Muscle of arm (tissue), 12 donors: Measurements from ENCODE around the gene PANK4. TPM values are rescaled to one million over a fixed set of nuclear protein-coding genes. Genes with fewer than 3 reads are reported as not detected.
A peak's percentile ranks its signal among the peaks of the same experiment; 100 is the strongest.
"Not testable (repeated sequence)": the region's sequence is repeated elsewhere in the genome, so short reads cannot be mapped to it uniquely, and the experiment has no call there.

Experiments used
- DNase-seq: peaks from one replicate; pipeline ENCODE4 v3.0.0-alpha.2; 2013
- polyA plus RNA-seq, 12 donors: library from polyadenylated mRNA; unstranded; fragments of 120-200 nt; gene quantifications; one replicate each; pipeline ENCODE4 v1.2.1, GENCODE V29; 2013; ENCODE audit not compliant: insufficient read length in 12 of 12

Gene PANK4
- polyA plus RNA-seq, 12 donors: 16.7 to 24.2 (median 19.6) TPM; not detected in 1

- no peak for DNase-seq
These were observed 34.1 kb upstream of the PANK4 start for GRCh38 chr1:2560299-2561073.

- no peak for DNase-seq
These were observed 33.3 kb upstream of the PANK4 start for GRCh38 chr1:2559509-2560298.

GRCh38 chr1:2558861-2559260 is 32.5 kb upstream of the PANK4 start:
- DNase-seq: no peak

GRCh38 chr1:2558420-2558819 is 32.0 kb upstream of the PANK4 start:
- DNase-seq: no peak

GRCh38 chr1:2557482-2558400 is 31.3 kb upstream of the PANK4 start:
- DNase-seq: no peak

GRCh38 chr1:2556678-2557481 is 30.5 kb upstream of the PANK4 start:
- DNase-seq: no peak

- DNase-seq: peak; percentile 65
These were observed 29.9 kb upstream of the PANK4 start, which contains the start of gene TNFRSF14 for GRCh38 chr1:2556277-2556677. Gene TNFRSF14 (plus strand): TSS chr1:2556371. CDS start chr1:2556665, 294 bp downstream.

- peak; percentile 46 for DNase-seq
These were observed 29.4 kb upstream of the PANK4 start for GRCh38 chr1:2555634-2556276.

GRCh38 chr1:2554621-2555387 is 28.4 kb upstream of the PANK4 start:
- no peak for DNase-seq

GRCh38 chr1:2553871-2554620 is 27.6 kb upstream of the PANK4 start:
- no peak for DNase-seq

GRCh38 chr1:2553076-2553475 is 26.7 kb upstream of the PANK4 start:
- not testable (repeated sequence) for DNase-seq

GRCh38 chr1:2552189-2552588 is 25.8 kb upstream of the PANK4 start:
- DNase-seq: no peak

- DNase-seq: not testable (repeated sequence)
These were observed 25.1 kb upstream of the PANK4 start for GRCh38 chr1:2551544-2551943.

GRCh38 chr1:2550309-2550861 is 24.0 kb upstream of the PANK4 start:
- not testable (repeated sequence) for DNase-seq

- DNase-seq: not testable (repeated sequence)
These were observed 23.1 kb upstream of the PANK4 start for GRCh38 chr1:2549367-2550029.

- DNase-seq: peak; percentile 80
These were observed 21.7 kb upstream of the PANK4 start for GRCh38 chr1:2548068-2548589.

GRCh38 chr1:2547210-2548067 is 21.0 kb upstream of the PANK4 start:
- no peak for DNase-seq
